ENCODE data around the gene EXOSC7.

The EXOSC7 gene

GRCh38 chr3:44993471-44994205, 17.6 kb downstream of the EXOSC7 start:
- DNase-seq: no peak

- no peak for DNase-seq
Measured at GRCh38 chr3:44995142-44995770, 19.2 kb downstream of the EXOSC7 start.

GRCh38 chr3:44996556-44996969, 20.5 kb downstream of the EXOSC7 start:
- no peak for DNase-seq

- DNase-seq: no peak
Measured at GRCh38 chr3:44999782-45000181, 23.7 kb downstream of the EXOSC7 start.

GRCh38 chr3:45000823-45001222, 24.8 kb downstream of the EXOSC7 start:
- no peak for DNase-seq

GRCh38 chr3:45001738-45002137, 25.7 kb downstream of the EXOSC7 start:
- DNase-seq: no peak

GRCh38 chr3:45002139-45002660, 26.2 kb downstream of the EXOSC7 start:
- DNase-seq: no peak

GRCh38 chr3:45002720-45003119, 26.7 kb downstream of the EXOSC7 start:
- no peak for DNase-seq

- DNase-seq: no peak
Measured at GRCh38 chr3:45003406-45003805, 27.4 kb downstream of the EXOSC7 start.

GRCh38 chr3:45003859-45004258, 27.8 kb downstream of the EXOSC7 start:
- no peak for DNase-seq

- DNase-seq: no peak
Measured at GRCh38 chr3:45007091-45007490, 31.0 kb downstream of the EXOSC7 start.

- DNase-seq: no peak
Measured at GRCh38 chr3:45008117-45008516, 32.1 kb downstream of the EXOSC7 start.

GRCh38 chr3:45009868-45010267, 33.8 kb downstream of the EXOSC7 start:
- no peak for DNase-seq

- no peak for DNase-seq
Measured at GRCh38 chr3:45010811-45011333, 34.8 kb downstream of the EXOSC7 start.

GRCh38 chr3:45011756-45012508, 35.9 kb downstream of the EXOSC7 start:
- no peak for DNase-seq

GRCh38 chr3:45012577-45012976, 36.5 kb downstream of the EXOSC7 start:
- no peak for DNase-seq

- no peak for DNase-seq
Measured at GRCh38 chr3:45016916-45017315, 40.9 kb downstream of the EXOSC7 start.

- DNase-seq: no peak
Measured at GRCh38 chr3:45017821-45018220, 41.8 kb downstream of the EXOSC7 start.

GRCh38 chr3:45020534-45020933, 44.5 kb downstream of the EXOSC7 start:
- no peak for DNase-seq

GRCh38 chr3:45021524-45022297, 45.7 kb downstream of the EXOSC7 start:
- DNase-seq: no peak

- DNase-seq: no peak
Measured at GRCh38 chr3:45023675-45024074, 47.6 kb downstream of the EXOSC7 start.

- DNase-seq: no peak
Measured at GRCh38 chr3:45024542-45025255, 48.7 kb downstream of the EXOSC7 start.
